ENCODE results near the gene PCTP.

PCTP gene

GRCh38 chr17:55750750-55751657, at the start of gene PCTP:
TSS of gene PCTP (plus strand) at chr17:55751051. CDS start at chr17:55751104, 53 bp downstream.
- DNase-seq = peak; percentile 23 to 81

GRCh38 chr17:55702150-55702549, 48.7 kb upstream of the PCTP start:
- no peak for DNase-seq

- DNase-seq = no peak
Measured at GRCh38 chr17:55704401-55704800, 46.5 kb upstream of the PCTP start.

GRCh38 chr17:55705847-55706246, 45.0 kb upstream of the PCTP start:
- no peak for DNase-seq

GRCh38 chr17:55706808-55707773, 43.8 kb upstream of the PCTP start:
- no peak for DNase-seq

- DNase-seq = no peak
Measured at GRCh38 chr17:55708175-55708974, 42.5 kb upstream of the PCTP start.

GRCh38 chr17:55709440-55709839, 41.4 kb upstream of the PCTP start:
- no peak for DNase-seq

- no peak for DNase-seq
Measured at GRCh38 chr17:55709984-55710383, 40.9 kb upstream of the PCTP start.

- no peak for DNase-seq
Measured at GRCh38 chr17:55710410-55710809, 40.4 kb upstream of the PCTP start.

- peak; percentile 8 to 36 for DNase-seq
Measured at GRCh38 chr17:55710829-55711496, 39.9 kb upstream of the PCTP start.

GRCh38 chr17:55717432-55717831, 33.4 kb upstream of the PCTP start:
- no peak for DNase-seq

- peak; percentile 31 to 45 for DNase-seq
Measured at GRCh38 chr17:55717898-55718735, 32.7 kb upstream of the PCTP start.

- no peak for DNase-seq
Measured at GRCh38 chr17:55720919-55721836, 29.7 kb upstream of the PCTP start.

GRCh38 chr17:55722016-55722736, 28.7 kb upstream of the PCTP start:
- no peak for DNase-seq

- DNase-seq = no peak
Measured at GRCh38 chr17:55722742-55723487, 27.9 kb upstream of the PCTP start, which contains the start of gene TMEM100. TSS of gene TMEM100 (minus strand) at chr17:55722864. CDS start at chr17:55721070, 1,794 bp downstream.

GRCh38 chr17:55723488-55723848, 27.4 kb upstream of the PCTP start:
- no peak for DNase-seq

GRCh38 chr17:55726440-55726839, 24.4 kb upstream of the PCTP start:
- DNase-seq = no peak

GRCh38 chr17:55727275-55727674, 23.6 kb upstream of the PCTP start:
- no peak for DNase-seq
